GM20431 (cell line): ENCODE measurements around the gene SLC27A3.
"Not testable (repeated sequence)": the region's sequence is repeated elsewhere in the genome, so short reads cannot be mapped to it uniquely, and the experiment has no call there.

Experiments used
- in situ Hi-C: fragments of 300-500 bp; cut with MseI, MboI; formaldehyde crosslinking; loops from one replicate; pipeline ENCODE4 v1.15.0; 2020; ENCODE audit warnings: low sequenced_read_pairs; ENCODE audit not compliant: unreplicated experiment

Gene SLC27A3

GRCh38 chr1:153760440-153760839, 14.8 kb upstream of the SLC27A3 start:
- in situ Hi-C loops = no loop called here

GRCh38 chr1:153763365-153764225, 11.6 kb upstream of the SLC27A3 start:
- in situ Hi-C loops = no loop called here

GRCh38 chr1:153764310-153764709, 10.9 kb upstream of the SLC27A3 start:
- in situ Hi-C loops = no loop called here

- in situ Hi-C loops = not testable (repeated sequence)
Measured at GRCh38 chr1:153766663-153767062, 8.5 kb upstream of the SLC27A3 start.

- in situ Hi-C loops = no loop called here
Measured at GRCh38 chr1:153767519-153767918, 7.7 kb upstream of the SLC27A3 start.

GRCh38 chr1:153768316-153769181, 6.7 kb upstream of the SLC27A3 start:
- in situ Hi-C loops = no loop called here

- in situ Hi-C loops = no loop called here
Measured at GRCh38 chr1:153769221-153769620, 6.0 kb upstream of the SLC27A3 start.

DNA sequence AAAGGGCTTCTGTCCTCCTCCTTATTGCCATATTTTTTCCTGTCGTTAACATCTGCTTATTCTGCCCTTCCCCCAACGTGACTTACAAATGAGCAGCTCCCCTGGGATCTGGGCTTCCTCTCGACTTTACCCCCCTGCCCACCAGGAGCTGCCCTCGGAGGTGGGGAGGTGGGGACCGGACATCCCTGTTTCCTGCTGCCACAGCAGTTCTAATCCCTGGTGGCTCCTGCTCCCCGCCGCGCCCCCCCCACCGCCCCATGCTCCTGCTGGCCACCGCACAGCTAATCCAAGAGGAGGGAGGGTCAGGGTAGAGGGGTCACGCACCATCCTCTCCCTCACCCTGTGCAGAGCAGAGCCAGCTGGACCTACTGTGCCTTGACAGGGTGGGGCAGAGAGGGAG, 4.4 kb upstream of the SLC27A3 start:
- in situ Hi-C loops = no loop called here

DNA sequence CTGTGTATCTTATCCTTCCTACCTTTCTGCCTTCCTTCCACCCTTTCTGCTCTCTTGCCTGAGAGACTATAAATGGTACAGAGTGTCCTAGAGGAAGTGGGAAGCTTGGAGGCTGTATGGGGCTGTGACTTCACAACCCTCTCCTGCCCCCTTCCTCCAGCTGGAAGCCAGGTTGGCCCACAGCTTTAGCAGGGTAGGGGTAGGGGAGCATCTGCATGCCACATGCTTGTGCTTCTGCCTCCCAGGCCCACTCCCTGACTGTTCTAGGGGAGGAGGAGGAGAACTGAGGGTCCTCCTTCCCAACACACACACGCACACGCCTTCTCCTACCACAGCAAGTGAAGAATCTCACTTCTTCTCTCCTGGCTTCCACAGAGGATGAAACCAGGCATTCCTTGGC, 3.9 kb upstream of the SLC27A3 start:
- in situ Hi-C loops = no loop called here

- in situ Hi-C loops = no loop called here
Measured at GRCh38 chr1:153771841-153772593, 3.2 kb upstream of the SLC27A3 start.

DNA sequence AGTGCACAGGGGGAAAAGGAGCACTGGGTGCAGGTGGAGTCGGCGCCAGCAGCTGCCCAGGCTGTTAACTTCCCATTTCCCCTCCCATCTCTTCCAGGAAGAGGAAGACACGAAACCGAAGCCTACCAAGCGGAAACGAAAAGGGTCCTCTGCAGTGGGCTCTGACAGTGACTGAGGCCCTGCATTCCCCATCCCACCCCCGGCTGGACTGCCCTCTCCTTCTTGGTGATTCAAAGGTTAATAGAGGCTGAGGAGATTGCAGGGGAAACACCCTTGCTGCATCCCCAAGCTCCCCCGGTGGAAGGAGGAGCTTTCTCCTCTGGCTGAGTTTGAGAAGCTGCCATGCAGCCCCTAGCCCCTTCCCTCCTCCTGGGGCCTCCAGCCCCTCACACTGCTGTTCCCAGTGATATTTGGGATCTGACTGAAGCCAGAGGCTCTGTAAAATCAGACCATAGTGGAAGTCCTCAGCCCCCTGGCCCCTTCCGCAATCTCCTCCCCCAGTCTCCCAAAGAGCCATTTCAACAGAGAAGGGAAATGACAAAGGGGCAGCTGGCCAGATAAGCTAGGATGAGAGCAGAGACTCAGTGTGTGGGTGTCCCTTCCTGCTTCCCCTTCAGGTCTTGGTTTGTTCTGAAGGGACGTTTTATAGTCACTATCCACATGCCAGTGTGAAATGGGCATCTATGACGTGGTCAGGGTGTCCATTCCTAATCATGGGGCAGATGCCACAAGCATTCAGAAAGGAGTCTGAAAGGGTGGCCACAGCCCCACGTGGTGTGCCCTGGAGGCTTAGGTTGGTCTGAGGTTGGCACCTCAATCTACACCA, 1.9 kb upstream of the SLC27A3 start:
- in situ Hi-C loops = no loop called here

GRCh38 chr1:153774026-153774595, 1.1 kb upstream of the SLC27A3 start:
- in situ Hi-C loops = no loop called here

DNA sequence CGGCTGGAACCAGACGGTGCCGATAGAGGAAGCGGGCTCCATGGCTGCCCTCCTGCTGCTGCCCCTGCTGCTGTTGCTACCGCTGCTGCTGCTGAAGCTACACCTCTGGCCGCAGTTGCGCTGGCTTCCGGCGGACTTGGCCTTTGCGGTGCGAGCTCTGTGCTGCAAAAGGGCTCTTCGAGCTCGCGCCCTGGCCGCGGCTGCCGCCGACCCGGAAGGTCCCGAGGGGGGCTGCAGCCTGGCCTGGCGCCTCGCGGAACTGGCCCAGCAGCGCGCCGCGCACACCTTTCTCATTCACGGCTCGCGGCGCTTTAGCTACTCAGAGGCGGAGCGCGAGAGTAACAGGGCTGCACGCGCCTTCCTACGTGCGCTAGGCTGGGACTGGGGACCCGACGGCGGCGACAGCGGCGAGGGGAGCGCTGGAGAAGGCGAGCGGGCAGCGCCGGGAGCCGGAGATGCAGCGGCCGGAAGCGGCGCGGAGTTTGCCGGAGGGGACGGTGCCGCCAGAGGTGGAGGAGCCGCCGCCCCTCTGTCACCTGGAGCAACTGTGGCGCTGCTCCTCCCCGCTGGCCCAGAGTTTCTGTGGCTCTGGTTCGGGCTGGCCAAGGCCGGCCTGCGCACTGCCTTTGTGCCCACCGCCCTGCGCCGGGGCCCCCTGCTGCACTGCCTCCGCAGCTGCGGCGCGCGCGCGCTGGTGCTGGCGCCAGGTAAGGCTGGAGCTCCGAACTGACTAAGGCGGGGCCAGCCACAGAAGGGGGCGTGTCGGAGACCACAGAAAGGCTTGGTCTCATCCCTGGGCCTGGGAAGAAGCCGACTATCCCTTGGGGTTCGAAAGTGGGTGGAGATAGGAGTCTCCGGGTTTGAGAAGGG, 486 bp downstream of the SLC27A3 start:
- in situ Hi-C loops = no loop called here

GRCh38 chr1:153776352-153776751, 1.1 kb downstream of the SLC27A3 start:
- in situ Hi-C loops = no loop called here

GRCh38 chr1:153776845-153777370, 1.7 kb downstream of the SLC27A3 start:
- in situ Hi-C loops = no loop called here

DNA sequence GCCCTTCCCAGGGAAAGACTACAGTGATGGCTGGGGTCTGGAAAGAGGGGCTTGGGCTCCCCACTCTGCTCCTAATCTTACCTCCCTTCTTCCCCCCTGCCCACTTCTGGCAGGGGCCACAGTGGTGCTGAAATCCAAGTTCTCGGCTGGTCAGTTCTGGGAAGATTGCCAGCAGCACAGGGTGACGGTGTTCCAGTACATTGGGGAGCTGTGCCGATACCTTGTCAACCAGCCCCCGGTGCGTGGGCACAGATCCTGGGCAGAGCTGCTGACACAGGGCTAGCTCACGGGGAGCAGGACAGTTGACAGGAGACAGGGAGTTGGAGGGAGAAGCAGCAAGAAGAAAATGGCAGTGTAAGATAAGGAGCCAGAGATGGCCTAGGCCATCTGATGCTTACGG, 2.4 kb downstream of the SLC27A3 start:
- in situ Hi-C loops = no loop called here

- in situ Hi-C loops = no loop called here
Measured at GRCh38 chr1:153778051-153778823, 3.0 kb downstream of the SLC27A3 start.
